Choroid plexus epithelial cell (primary cell): ENCODE measurements around the gene KCNQ1.
A peak's percentile ranks its signal among the peaks of the same experiment; 100 is the strongest.

Source experiments
- DNase-seq: peaks from one replicate; pipeline ENCODE4 v3.0.0-alpha.2; 2010; ENCODE audit warnings: low read depth
- H3K4me3 ChIP-seq: 2 replicates; pipeline ENCODE4 v1.5.1; 2011; ENCODE audit warnings: low read depth, mild to moderate bottlenecking, control low read depth, low read length, moderate library complexity
- CTCF ChIP-seq: conservative IDR thresholded peaks from 2 replicates; pipeline ENCODE4 v1.5.1; 2011; ENCODE audit warnings: low read depth, mild to moderate bottlenecking, control low read depth, inconsistent platforms, low read length, moderate library complexity

The KCNQ1 gene

GRCh38 chr11:2841411-2842190, 396.8 kb downstream of the KCNQ1 start:
- no peak for DNase-seq
- TF ChIP-seq CTCF: no peak
- H3K4me3 ChIP-seq: no peak overlapping the region

- TF ChIP-seq CTCF: no peak
- H3K4me3 ChIP-seq: no peak overlapping the region
- no peak for DNase-seq
Measured at GRCh38 chr11:2842876-2843275, 398.1 kb downstream of the KCNQ1 start.

- no peak overlapping the region for H3K4me3 ChIP-seq
- TF ChIP-seq CTCF: no peak
- DNase-seq: no peak
Measured at GRCh38 chr11:2843551-2843950, 398.7 kb downstream of the KCNQ1 start.

GRCh38 chr11:2844116-2844842, 399.5 kb downstream of the KCNQ1 start:
- TF ChIP-seq CTCF: no peak
- DNase-seq: no peak
- no peak overlapping the region for H3K4me3 ChIP-seq

- TF ChIP-seq CTCF: no peak
- no peak overlapping the region for H3K4me3 ChIP-seq
- no peak for DNase-seq
Measured at GRCh38 chr11:2844996-2845395, 400.2 kb downstream of the KCNQ1 start.

- DNase-seq: peak; percentile 47
- no peak for TF ChIP-seq CTCF
- H3K4me3 ChIP-seq: no peak overlapping the region
Measured at GRCh38 chr11:2846056-2846455, 401.2 kb downstream of the KCNQ1 start.

GRCh38 chr11:2846470-2846869, 401.7 kb downstream of the KCNQ1 start:
- TF ChIP-seq CTCF: no peak
- DNase-seq: no peak
- no peak overlapping the region for H3K4me3 ChIP-seq
